Mesenchymal stem cell (in vitro differentiated cells and primary cell): Measurements from ENCODE around the gene ZDHHC1.

Experiments
- DNase-seq: peaks from one replicate; pipeline ENCODE4 v3.0.0-alpha.2; 2013
- H2AFZ ChIP-seq: one replicate; pipeline ENCODE4 v1.6.1; 2013; ENCODE audit warnings: low read depth, mild to moderate bottlenecking, control low read depth, inconsistent platforms, low read length, moderate library complexity
- H2AK5ac ChIP-seq: 2 replicates; pipeline ENCODE4 v1.6.1; 2013; ENCODE audit warnings: low read length, moderate library complexity, mild to moderate bottlenecking, inconsistent platforms; ENCODE audit not compliant: severe bottlenecking
- H2BK120ac ChIP-seq: one replicate; pipeline ENCODE4 v1.6.1; 2013; ENCODE audit warnings: low read depth, mild to moderate bottlenecking, inconsistent platforms, low read length, moderate library complexity
- H2BK12ac ChIP-seq, 2 experiments: one replicate each; pipeline ENCODE4 v1.6.1; 2013; ENCODE audit warnings: inconsistent platforms in 2 of 2, low read length in 2 of 2, mild to moderate bottlenecking in 2 of 2, moderate library complexity in 2 of 2, control low read depth in 1 of 2
- H2BK15ac ChIP-seq: one replicate; pipeline ENCODE4 v1.6.1; 2013; ENCODE audit warnings: mild to moderate bottlenecking, low read depth, inconsistent platforms; ENCODE audit not compliant: poor library complexity, severe bottlenecking
- H2BK5ac ChIP-seq: 2 replicates; pipeline ENCODE4 v1.6.1; 2013; ENCODE audit warnings: low read depth, mild to moderate bottlenecking, low read length, control low read depth, inconsistent platforms; ENCODE audit not compliant: poor library complexity, severe bottlenecking
- H3K14ac ChIP-seq, 2 experiments: one replicate each; pipeline ENCODE4 v1.6.1; 2013; ENCODE audit warnings: inconsistent platforms in 2 of 2, low read length in 2 of 2, control low read depth in 1 of 2, mild to moderate bottlenecking in 1 of 2, moderate library complexity in 1 of 2
- H3K18ac ChIP-seq, 2 experiments: one replicate each; pipeline ENCODE4 v1.6.1; 2013; ENCODE audit warnings: inconsistent platforms in 2 of 2, low read length in 2 of 2, control low read depth in 1 of 2, low read depth in 1 of 2, mild to moderate bottlenecking in 1 of 2
- H3K23ac ChIP-seq, 2 experiments: one replicate each; pipeline ENCODE4 v1.6.1; 2013; ENCODE audit warnings: inconsistent platforms in 2 of 2, low read length in 2 of 2, mild to moderate bottlenecking in 2 of 2, moderate library complexity in 2 of 2, control low read depth in 1 of 2
- H3K27ac ChIP-seq: 2 replicates; pipeline ENCODE4 v1.5.1; 2013; ENCODE audit warnings: mild to moderate bottlenecking, moderate library complexity, low read length, control low read depth, inconsistent platforms; ENCODE audit not compliant: poor library complexity, severe bottlenecking
- H3K27me3 ChIP-seq, 2 experiments: 2 replicates each; pipeline versions ENCODE4 v1.6.1 to v1.7.0; 2013; ENCODE audit warnings: low read length in 2 of 2, mild to moderate bottlenecking in 2 of 2, moderate library complexity in 2 of 2, control low read depth in 1 of 2, inconsistent platforms in 1 of 2; ENCODE audit not compliant: control insufficient read depth in 1 of 2, insufficient read depth in 1 of 2
- H3K36me3 ChIP-seq, 2 experiments: 2 replicates each; pipeline versions ENCODE4 v1.6.1 to v1.7.0; 2013; ENCODE audit warnings: low read length in 2 of 2, control low read depth in 1 of 2, inconsistent platforms in 1 of 2, low read depth in 1 of 2, mild to moderate bottlenecking in 1 of 2; ENCODE audit not compliant: insufficient read depth in 2 of 2, control insufficient read depth in 1 of 2
- H3K4ac ChIP-seq, 2 experiments: one replicate each; pipeline ENCODE4 v1.6.1; 2013; ENCODE audit warnings: inconsistent platforms in 2 of 2, low read length in 2 of 2, mild to moderate bottlenecking in 2 of 2, moderate library complexity in 2 of 2, control low read depth in 1 of 2, low read depth in 1 of 2
- H3K4me1 ChIP-seq: 2 replicates; pipeline ENCODE4 v1.6.1; 2013; ENCODE audit warnings: low read depth, low read length, control low read depth; ENCODE audit not compliant: control insufficient read depth, insufficient read depth
- H3K4me2 ChIP-seq: 2 replicates; pipeline ENCODE4 v1.6.1; 2013; ENCODE audit warnings: low read length, mild to moderate bottlenecking, inconsistent platforms; ENCODE audit not compliant: poor library complexity, severe bottlenecking
- H3K4me3 ChIP-seq, 2 experiments: 2 replicates each; pipeline versions ENCODE4 v1.5.1 to v1.7.0; 2013; ENCODE audit warnings: low read length in 2 of 2, mild to moderate bottlenecking in 2 of 2, control low read depth in 1 of 2, low read depth in 1 of 2; ENCODE audit not compliant: insufficient read depth in 1 of 2
- H3K79me1 ChIP-seq: replicated peaks from 2 replicates; pipeline ENCODE4 v1.6.1; 2013; ENCODE audit warnings: mild to moderate bottlenecking, control low read depth, low read length, inconsistent platforms; ENCODE audit not compliant: poor library complexity, severe bottlenecking
- H3K9ac ChIP-seq: 2 replicates; pipeline ENCODE4 v1.7.0; 2013; ENCODE audit warnings: mild to moderate bottlenecking, low read length, moderate library complexity
- H3K9me3 ChIP-seq: 2 replicates; pipeline ENCODE4 v1.7.0; 2013; ENCODE audit warnings: mild to moderate bottlenecking, low read length; ENCODE audit not compliant: control insufficient read depth
- H4K8ac ChIP-seq: one replicate; pipeline ENCODE4 v1.6.1; 2013; ENCODE audit warnings: inconsistent platforms, mild to moderate bottlenecking, low read length, moderate library complexity
- H4K91ac ChIP-seq: one replicate; pipeline ENCODE4 v1.6.1; 2013; ENCODE audit warnings: mild to moderate bottlenecking, low read length, inconsistent platforms
- WGBS: methylation state at CpG from one replicate; pipeline ENCODE4 v1.1.7; 2013; ENCODE audit warnings: mixed read lengths; 5-methylcytosine and 5-hydroxymethylcytosine counted together

The ZDHHC1 gene

GRCh38 chr16:67404740-67405226 lies 11.5 kb downstream of the ZDHHC1 start:
- H3K4me2 ChIP-seq, result no peak overlapping the region

GRCh38 chr16:67403976-67404555 lies 12.2 kb downstream of the ZDHHC1 start:
- H3K23ac ChIP-seq, result no peak overlapping the region
- H3K79me1 ChIP-seq, result peaks cover 2% of the 10 kb centered on the region
- H3K4me3 ChIP-seq, result no peak overlapping the region
- H3K27ac ChIP-seq, result no peak overlapping the region
- H4K8ac ChIP-seq, result no peak overlapping the region
- no peak overlapping the region for H2BK120ac ChIP-seq
- no peak overlapping the region for H3K18ac ChIP-seq
- 92% methylated on average over 12 of the region's 12 CpGs for WGBS
- no peak overlapping the region for H3K4ac ChIP-seq
- peaks cover 0 to 33% of the 10 kb centered on the region in 2 experiments for H3K27me3 ChIP-seq
- no peaks in the 10 kb centered on the region for H3K9me3 ChIP-seq
- peaks cover 23% of the 10 kb centered on the region for H3K4me1 ChIP-seq
- no peak overlapping the region for H3K9ac ChIP-seq
- H2AK5ac ChIP-seq, result no peak overlapping the region
- no peak overlapping the region for H4K91ac ChIP-seq
- no peak for DNase-seq
- H2BK5ac ChIP-seq, result no peak overlapping the region
- peaks cover 0 to 4% of the 10 kb centered on the region in 2 experiments for H3K36me3 ChIP-seq
- H3K4me2 ChIP-seq, result no peak overlapping the region
- no peak overlapping the region for H2AFZ ChIP-seq
- no peak overlapping the region for H2BK15ac ChIP-seq
- H3K14ac ChIP-seq, result no peak overlapping the region
- H2BK12ac ChIP-seq, result no peak overlapping the region

More at GRCh38 chr16:67404740-67405226, 11.5 kb downstream of the ZDHHC1 start:
- peaks cover 4% of the 10 kb centered on the region for H3K79me1 ChIP-seq
- H4K8ac ChIP-seq, result no peak overlapping the region
- H3K4me3 ChIP-seq, result no peak overlapping the region
- H3K4ac ChIP-seq, result no peak overlapping the region
- H3K4me1 ChIP-seq, result peaks cover 15% of the 10 kb centered on the region
- no peak overlapping the region for H4K91ac ChIP-seq
- no peak overlapping the region for H3K27ac ChIP-seq
- DNase-seq, result no peak
- H3K36me3 ChIP-seq, result peaks cover 0 to 4% of the 10 kb centered on the region in 2 experiments
- H3K18ac ChIP-seq, result no peak overlapping the region
- no peak overlapping the region for H2BK15ac ChIP-seq
- H2AFZ ChIP-seq, result no peak overlapping the region
- no peaks in the 10 kb centered on the region for H3K9me3 ChIP-seq
- WGBS, result 96% methylated on average over 5 of the region's 5 CpGs
- peak overlapping the region; percentile 87 for H3K9ac ChIP-seq
- peaks cover 0 to 26% of the 10 kb centered on the region in 2 experiments for H3K27me3 ChIP-seq
- no peak overlapping the region for H2AK5ac ChIP-seq
- no peak overlapping the region for H3K14ac ChIP-seq
- H2BK120ac ChIP-seq, result no peak overlapping the region
- no peak overlapping the region for H2BK12ac ChIP-seq
- H2BK5ac ChIP-seq, result no peak overlapping the region
- no peak overlapping the region for H3K23ac ChIP-seq

GRCh38 chr16:67400901-67401300 lies 15.4 kb downstream of the ZDHHC1 start:
- Histone ChIP-seq H3K79me1 (peaks cover 2% of the 10 kb centered on the region), H4K8ac (no peak overlapping the region), H2BK120ac (no peak overlapping the region), H3K23ac (no peak overlapping the region), H4K91ac (no peak overlapping the region), H2AK5ac (no peak overlapping the region), H3K4me1 (peaks cover 22% of the 10 kb centered on the region), H3K9me3 (no peaks in the 10 kb centered on the region), H3K18ac (no peak overlapping the region), H3K14ac (no peak overlapping the region), H2BK15ac (no peak overlapping the region), H3K4me3 (no peak overlapping the region), H3K27me3 (peaks cover 0 to 55% of the 10 kb centered on the region in 2 experiments), H2AFZ (no peak overlapping the region), H3K4ac (no peak overlapping the region), H2BK12ac (no peak overlapping the region), H3K36me3 (peaks cover 0 to 2% of the 10 kb centered on the region in 2 experiments), H3K4me2 (no peak overlapping the region), H2BK5ac (no peak overlapping the region), H3K9ac (no peak overlapping the region), H3K27ac (no peak overlapping the region)
- DNase-seq, result no peak
- WGBS, result 95% methylated on average over 14 of the region's 14 CpGs

GRCh38 chr16:67399749-67400704 lies 16.2 kb downstream of the ZDHHC1 start:
- H3K14ac ChIP-seq, result no peak overlapping the region
- no peaks in the 10 kb centered on the region for H3K9me3 ChIP-seq
- H3K23ac ChIP-seq, result no peak overlapping the region
- H3K27me3 ChIP-seq, result peaks cover 0 to 64% of the 10 kb centered on the region in 2 experiments
- no peak overlapping the region for H2BK5ac ChIP-seq
- H3K4ac ChIP-seq, result no peak overlapping the region
- H3K18ac ChIP-seq, result no peak overlapping the region
- no peak for DNase-seq
- no peak overlapping the region for H2BK15ac ChIP-seq
- H3K9ac ChIP-seq, result no peak overlapping the region
- no peak overlapping the region for H2BK12ac ChIP-seq
- no peak overlapping the region for H4K8ac ChIP-seq
- no peak overlapping the region for H2AFZ ChIP-seq
- no peaks in the 10 kb centered on the region for H3K36me3 ChIP-seq
- WGBS, result 72% methylated on average over 19 of the region's 19 CpGs
- H4K91ac ChIP-seq, result no peak overlapping the region
- H3K27ac ChIP-seq, result no peak overlapping the region
- no peak overlapping the region for H2AK5ac ChIP-seq
- peaks cover 27% of the 10 kb centered on the region for H3K4me1 ChIP-seq
- H3K4me2 ChIP-seq, result no peak overlapping the region
- no peaks in the 10 kb centered on the region for H3K79me1 ChIP-seq
- H2BK120ac ChIP-seq, result no peak overlapping the region
- H3K4me3 ChIP-seq, result no peak overlapping the region
